ENCODE measurements around the gene GRIA3.

GRIA3 gene

DNA sequence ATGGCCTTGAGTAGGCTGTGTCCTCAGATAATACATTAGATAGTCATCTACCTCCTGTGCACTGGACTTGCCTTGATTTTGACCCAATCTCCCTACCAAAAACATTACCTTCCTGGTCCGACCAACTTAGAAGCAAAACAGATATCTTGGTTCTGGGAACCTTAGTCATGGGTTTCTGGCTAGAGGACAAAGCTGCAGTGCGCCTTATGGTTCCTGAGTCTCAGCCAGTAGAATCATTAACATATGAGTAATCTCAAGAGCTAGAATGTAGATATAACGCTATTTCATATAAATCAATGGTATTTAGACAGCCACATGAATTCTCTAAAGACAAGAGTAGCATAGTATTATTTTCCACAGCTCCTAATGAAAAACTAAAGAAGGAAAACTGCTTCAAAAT is 83.1 kb downstream of the GRIA3 start:
- no peak for TF ChIP-seq GATA3 (IDR thresholded peaks at IDR 0.05; ENCODE audit: low read depth, low read length)
- no peak for TF ChIP-seq GATA2 (IDR thresholded peaks at IDR 0.05; ENCODE audit: low read depth, low read length)

DNA sequence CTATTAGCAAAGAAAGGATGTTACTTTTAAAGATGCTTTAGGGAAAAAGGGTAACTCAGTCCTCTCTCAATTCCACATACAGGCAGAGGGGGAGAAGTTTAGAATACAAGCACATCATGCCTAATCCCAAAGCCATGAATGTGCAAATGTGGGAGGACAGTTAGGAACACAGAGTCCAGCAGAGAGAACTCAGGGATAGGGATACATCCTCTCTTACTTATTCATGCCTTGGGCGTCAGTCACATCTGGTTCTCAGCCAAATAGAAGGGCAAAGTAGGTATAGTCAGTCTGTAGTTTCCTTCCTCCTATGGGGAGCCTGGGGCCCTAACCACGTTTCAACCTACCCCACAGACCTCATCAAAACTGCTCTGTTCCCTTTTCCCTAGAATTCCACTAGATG is 87.8 kb downstream of the GRIA3 start:
- TF ChIP-seq GATA2 (IDR thresholded peaks at IDR 0.05; ENCODE audit: low read depth, low read length) (no peak), GATA3 (IDR thresholded peaks at IDR 0.05; ENCODE audit: low read depth, low read length) (no peak)

DNA sequence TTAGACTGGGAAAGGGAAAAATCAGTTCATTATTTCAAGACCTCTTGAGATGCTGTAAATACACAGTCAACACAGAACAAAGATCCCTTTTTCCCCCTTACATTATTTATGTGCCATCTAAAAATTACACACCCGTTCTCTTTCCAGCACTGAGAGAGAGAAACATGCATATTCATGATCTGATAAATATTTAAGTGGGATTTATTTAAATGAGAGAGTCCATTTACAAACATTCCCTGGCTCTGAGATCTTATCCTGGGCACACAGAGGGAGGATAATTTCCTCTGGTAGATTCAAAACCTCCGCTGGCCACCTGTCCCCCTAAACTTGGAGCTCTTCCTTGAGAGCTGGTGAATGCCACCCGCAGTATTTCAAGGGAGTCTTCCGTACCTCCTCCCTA is 88.6 kb downstream of the GRIA3 start:
- TF ChIP-seq GATA2 (IDR thresholded peaks at IDR 0.05; ENCODE audit: low read depth, low read length): no peak
- TF ChIP-seq GATA3 (IDR thresholded peaks at IDR 0.05; ENCODE audit: low read depth, low read length): no peak

DNA sequence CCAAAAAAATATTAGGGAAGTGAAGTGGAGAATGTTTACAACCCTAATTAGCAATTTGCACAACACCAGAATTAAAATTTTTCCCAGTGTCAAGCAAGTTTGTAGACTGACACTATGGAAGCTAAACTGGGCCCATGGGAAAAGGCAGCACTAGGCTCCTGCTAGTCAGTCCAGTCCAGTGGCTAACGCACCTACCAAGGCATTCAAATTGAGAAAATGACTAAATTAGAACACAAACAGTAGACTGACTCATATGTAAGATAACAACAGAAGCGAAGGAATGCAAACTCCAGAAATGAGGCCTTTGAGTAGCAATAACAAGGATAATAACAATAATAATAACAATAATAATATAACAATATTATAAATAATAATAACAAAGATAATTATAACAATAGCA is 90.7 kb downstream of the GRIA3 start:
- TF ChIP-seq GATA2 (IDR thresholded peaks at IDR 0.05; ENCODE audit: low read depth, low read length): no peak
- no peak for TF ChIP-seq GATA3 (IDR thresholded peaks at IDR 0.05; ENCODE audit: low read depth, low read length)

DNA sequence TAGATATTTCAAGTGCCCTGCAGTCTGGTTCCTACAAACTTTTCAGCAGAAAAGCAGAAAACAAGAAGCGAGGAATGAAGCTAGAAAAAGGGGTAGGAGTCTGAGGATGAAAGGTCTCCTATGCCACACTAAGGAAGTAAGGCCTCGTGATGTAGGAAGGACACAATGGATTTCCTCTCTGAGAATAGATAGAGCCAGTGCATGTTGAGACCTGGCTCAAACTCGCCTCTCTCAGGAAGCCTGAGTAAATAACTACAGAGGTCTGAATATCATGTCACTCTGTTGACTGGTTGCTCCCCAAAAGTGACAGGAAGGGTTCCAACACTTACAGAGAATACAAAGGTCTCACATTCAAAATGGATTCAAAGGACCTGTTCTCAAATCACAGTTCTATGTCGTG is 93.3 kb downstream of the GRIA3 start:
- no peak for TF ChIP-seq GATA3 (IDR thresholded peaks at IDR 0.05; ENCODE audit: low read depth, low read length)
- TF ChIP-seq GATA2 (IDR thresholded peaks at IDR 0.05; ENCODE audit: low read depth, low read length): no peak

DNA sequence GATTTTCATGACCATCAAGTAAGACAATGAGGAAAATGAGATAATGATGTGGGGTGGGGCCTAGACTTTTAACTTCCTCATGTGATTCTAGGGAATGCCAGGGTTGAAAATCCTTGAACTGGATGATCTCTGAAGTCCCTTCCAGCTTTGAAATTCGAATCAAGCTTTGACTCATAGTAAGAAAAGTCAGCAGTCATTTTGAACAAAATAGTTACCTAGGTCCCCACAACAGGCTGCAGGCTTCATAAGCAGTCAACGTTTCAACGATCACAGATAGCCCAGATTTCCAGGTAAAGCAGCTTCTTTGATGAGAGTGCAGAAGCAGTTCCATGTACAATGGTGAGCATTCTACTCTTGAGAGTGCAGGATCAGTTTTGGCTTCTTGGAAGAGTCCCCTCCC is 93.7 kb downstream of the GRIA3 start:
- TF ChIP-seq GATA2 (IDR thresholded peaks at IDR 0.05; ENCODE audit: low read depth, low read length) (no peak), GATA3 (IDR thresholded peaks at IDR 0.05; ENCODE audit: low read depth, low read length) (no peak)

DNA sequence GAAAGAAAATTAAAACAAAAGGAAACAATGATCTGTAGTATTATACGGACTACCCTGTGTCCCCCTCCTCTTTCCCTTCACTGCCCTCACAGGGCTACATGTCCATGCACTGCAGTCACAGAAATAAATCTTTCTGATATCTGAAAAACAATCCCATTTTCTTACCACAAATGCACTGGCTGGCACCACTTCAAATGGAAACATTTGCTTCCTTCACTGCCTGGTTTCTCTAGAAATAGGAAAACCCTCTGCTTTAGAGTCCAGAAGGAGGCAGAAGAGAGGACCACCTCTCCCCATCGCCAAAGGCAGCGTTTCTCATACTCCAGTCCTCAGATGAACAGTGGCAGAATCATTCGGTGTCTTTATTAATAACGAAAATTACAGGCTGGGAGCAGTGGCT is 98.2 kb downstream of the GRIA3 start:
- TF ChIP-seq GATA3 (IDR thresholded peaks at IDR 0.05; ENCODE audit: low read depth, low read length) (no peak), GATA2 (IDR thresholded peaks at IDR 0.05; ENCODE audit: low read depth, low read length) (no peak)

DNA sequence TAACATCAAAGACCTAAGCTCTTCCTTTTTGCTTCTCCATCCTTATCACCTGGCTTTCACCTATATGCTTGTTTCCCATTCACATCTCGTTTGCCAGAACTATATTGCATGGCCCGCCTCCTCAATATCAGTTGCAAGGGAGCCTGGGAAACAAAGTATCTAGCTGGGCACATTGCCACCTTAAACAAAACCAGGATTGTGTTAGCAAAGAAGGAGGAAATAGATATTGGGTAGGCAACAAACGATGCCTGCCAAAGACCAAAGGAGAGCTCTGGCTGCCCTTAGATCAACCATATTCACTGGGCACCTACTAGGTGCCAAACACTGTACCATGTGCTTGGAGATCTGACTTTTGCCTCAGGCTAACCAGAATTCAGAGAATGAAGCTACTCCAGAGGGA is 107.5 kb downstream of the GRIA3 start:
- TF ChIP-seq GATA3 (IDR thresholded peaks at IDR 0.05; ENCODE audit: low read depth, low read length): no peak
- TF ChIP-seq GATA2 (IDR thresholded peaks at IDR 0.05; ENCODE audit: low read depth, low read length): no peak

DNA sequence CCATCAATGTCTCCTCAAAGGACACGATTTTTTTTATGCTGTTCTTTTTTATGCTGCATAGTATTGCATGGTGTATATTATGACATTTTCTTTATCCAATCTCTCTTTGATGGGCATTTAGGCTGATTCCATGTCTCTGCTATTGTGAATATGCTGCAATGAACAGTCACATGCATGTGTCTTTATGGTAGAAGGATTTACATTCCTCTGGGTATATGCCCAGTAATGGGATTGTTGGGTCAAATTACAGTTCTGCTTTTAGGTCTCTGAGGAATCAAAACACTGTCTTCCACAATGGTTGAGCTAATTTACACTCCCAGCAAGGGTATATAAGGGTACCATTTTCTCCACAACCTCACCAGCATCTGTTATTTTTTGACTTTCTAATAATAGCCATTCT is 113.9 kb downstream of the GRIA3 start:
- TF ChIP-seq GATA2 (IDR thresholded peaks at IDR 0.05; ENCODE audit: low read depth, low read length): no peak
- TF ChIP-seq GATA3 (IDR thresholded peaks at IDR 0.05; ENCODE audit: low read depth, low read length): no peak

DNA sequence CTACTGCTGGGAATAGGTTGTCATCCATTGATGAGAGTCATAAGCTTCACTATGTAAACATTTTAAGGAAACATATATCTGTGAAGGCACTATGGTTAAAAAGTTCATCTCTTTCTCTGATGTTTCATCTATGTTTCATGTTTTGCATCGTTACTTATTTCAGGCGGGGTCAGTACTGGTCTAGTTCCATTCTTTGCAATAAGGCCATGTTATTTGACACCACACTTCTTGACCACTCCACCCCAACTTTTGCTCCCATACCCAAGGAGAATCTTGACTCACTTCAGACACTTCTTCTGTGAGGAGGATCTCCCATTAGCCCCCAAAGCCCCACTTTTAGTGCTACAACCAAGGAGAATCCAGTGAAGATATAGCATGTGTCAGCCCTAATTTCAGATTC is 119.4 kb downstream of the GRIA3 start:
- no peak for TF ChIP-seq GATA3 (IDR thresholded peaks at IDR 0.05; ENCODE audit: low read depth, low read length)
- TF ChIP-seq GATA2 (IDR thresholded peaks at IDR 0.05; ENCODE audit: low read depth, low read length): no peak

DNA sequence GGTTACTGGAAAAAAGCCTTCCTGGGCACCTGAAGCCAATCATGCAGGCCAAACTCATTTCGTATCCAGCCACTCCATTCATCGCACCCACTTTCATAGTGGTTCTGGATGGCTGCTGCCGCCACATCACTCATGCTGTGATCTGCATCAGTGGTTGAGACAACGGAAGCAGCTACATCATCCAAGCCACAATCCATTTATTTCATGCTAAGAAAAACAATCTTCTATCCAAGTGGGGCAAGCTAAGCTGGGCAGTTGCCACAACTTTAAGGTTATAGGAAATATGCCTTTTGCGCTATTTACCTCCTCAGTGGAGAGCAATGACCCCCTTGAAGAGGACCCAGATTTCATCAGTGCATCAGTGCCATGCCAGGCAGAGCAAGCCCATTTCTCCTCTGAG is 124.6 kb downstream of the GRIA3 start:
- TF ChIP-seq GATA3 (IDR thresholded peaks at IDR 0.05; ENCODE audit: low read depth, low read length) (no peak), GATA2 (IDR thresholded peaks at IDR 0.05; ENCODE audit: low read depth, low read length) (no peak)

DNA sequence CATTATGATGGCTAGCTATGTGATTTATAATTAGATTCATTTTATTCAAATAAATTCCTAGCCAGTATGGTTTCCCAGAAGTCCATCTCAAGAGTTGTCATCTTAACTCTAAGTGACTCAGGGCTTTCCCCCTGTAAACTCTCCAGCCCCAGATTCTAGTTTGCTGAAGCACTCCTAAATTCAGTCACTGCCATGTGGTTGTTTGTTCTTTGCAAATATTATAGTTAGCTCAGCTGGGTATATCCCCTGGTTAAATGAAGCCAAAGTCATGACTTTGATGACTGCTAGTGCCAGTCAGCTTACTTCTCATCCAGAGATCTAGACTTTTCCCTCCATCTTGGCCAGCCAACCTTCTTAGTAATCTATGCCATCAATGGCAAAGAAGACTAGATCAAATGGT is 126.0 kb downstream of the GRIA3 start:
- TF ChIP-seq GATA3 (IDR thresholded peaks at IDR 0.05; ENCODE audit: low read depth, low read length): no peak
- TF ChIP-seq GATA2 (IDR thresholded peaks at IDR 0.05; ENCODE audit: low read depth, low read length): no peak

DNA sequence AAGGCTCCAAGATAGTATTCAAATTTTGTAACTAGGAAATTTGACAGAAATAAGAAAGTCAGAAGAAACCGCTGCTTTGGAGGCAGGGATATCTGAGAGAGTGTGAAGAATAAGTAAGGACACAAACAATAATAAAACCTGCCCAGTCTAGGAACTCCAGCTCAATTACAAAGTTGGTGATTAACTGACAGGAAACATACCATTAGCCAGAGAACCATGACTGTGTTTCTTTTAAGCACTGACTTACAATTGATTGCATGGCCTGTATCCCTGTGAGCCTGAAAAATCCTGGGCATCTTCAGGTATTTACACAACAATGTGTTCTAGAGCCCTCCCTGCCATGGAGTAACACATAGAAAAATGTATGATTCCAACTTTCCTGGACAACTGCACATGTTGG is 127.4 kb downstream of the GRIA3 start:
- TF ChIP-seq GATA2 (IDR thresholded peaks at IDR 0.05; ENCODE audit: low read depth, low read length) (no peak), GATA3 (IDR thresholded peaks at IDR 0.05; ENCODE audit: low read depth, low read length) (no peak)

DNA sequence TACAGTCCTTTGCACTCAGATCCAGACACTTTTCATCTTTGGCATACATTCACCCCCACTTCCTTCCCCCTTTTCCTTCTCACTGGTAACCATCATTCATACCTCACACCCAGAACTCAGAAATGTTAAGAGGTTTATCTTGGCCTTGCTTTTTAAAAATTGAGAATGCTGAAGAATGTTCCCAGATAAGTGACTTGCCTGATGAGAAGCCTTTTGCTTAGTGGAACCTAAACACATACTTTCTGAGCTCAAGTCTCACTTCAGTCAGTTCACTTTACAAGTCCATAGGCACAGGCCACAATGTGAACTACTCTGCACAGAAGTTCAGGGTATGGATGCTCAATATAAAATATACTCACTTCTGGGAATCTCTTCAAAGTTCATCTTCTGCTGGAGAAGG is 129.4 kb downstream of the GRIA3 start:
- TF ChIP-seq GATA3 (IDR thresholded peaks at IDR 0.05; ENCODE audit: low read depth, low read length) (no peak), GATA2 (IDR thresholded peaks at IDR 0.05; ENCODE audit: low read depth, low read length) (no peak)

DNA sequence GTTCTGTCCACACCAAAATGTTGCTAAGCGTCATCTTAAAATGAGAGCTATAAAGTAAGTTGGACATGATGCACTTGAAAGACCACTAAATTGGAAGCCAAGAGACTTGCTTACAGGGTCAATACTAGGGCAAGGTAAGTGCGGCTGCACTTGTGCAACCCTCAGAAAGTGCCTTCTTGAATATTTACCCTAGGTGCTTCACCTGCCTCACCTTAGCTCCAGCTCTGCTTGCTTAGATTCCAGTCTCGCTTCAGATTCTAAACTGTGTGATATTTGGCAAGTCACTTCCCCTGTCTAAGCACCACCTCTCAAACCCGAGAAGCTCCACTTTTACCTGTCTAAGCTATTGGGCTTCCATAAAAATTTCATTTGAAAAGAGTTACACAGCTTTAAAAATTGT is 136.5 kb downstream of the GRIA3 start:
- TF ChIP-seq GATA3 (IDR thresholded peaks at IDR 0.05; ENCODE audit: low read depth, low read length) (no peak), GATA2 (IDR thresholded peaks at IDR 0.05; ENCODE audit: low read depth, low read length) (no peak)

DNA sequence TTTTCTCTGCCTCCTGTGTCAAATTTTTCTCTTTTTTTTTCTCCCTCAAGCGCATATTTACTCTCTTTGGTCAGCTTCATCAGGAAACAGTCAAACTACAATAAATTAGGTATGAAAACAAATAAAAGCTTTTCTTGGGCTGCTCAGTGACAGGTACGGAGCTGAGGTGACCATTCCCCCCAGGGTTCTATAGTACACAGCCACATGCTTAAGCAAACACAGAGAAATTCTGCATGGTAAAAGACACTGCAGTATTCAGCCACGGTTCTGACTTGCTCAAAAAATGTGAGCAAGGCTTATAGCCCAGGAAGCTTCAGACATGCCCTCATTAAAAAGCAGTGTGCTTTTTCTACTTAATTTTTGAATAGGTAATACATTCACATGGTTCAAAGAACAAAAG is 138.5 kb downstream of the GRIA3 start:
- TF ChIP-seq GATA2 (IDR thresholded peaks at IDR 0.05; ENCODE audit: low read depth, low read length) (no peak), GATA3 (IDR thresholded peaks at IDR 0.05; ENCODE audit: low read depth, low read length) (no peak)

Data from SH-SY5Y (cell line).